Esophagus squamous epithelium (tissue), 4 donors: ENCODE results near the gene PDCD6IP.

ENCODE experiments used
- POLR2A ChIP-seq, 4 donors: fragments of 450-650 bp; IDR thresholded peaks; one replicate each; pipeline ENCODE4 v1.6.1; 2017; ENCODE audit warnings: antibody characterized with exemption in 4 of 4, mild to moderate bottlenecking in 4 of 4, moderate library complexity in 3 of 4
- TF ChIP-seq, protein P1 (sequence below), 6 experiments: fragments of 450-650 bp in 4 of 6; fragments of 200-600 bp in 2 of 6; sonication (generic) in 2 of 6; IDR thresholded peaks; one replicate each; pipeline ENCODE4 v1.5.1; 2016 to 2019; ENCODE audit warnings: antibody characterized with exemption in 6 of 6, mild to moderate bottlenecking in 4 of 6, moderate library complexity in 4 of 6

DNA sequence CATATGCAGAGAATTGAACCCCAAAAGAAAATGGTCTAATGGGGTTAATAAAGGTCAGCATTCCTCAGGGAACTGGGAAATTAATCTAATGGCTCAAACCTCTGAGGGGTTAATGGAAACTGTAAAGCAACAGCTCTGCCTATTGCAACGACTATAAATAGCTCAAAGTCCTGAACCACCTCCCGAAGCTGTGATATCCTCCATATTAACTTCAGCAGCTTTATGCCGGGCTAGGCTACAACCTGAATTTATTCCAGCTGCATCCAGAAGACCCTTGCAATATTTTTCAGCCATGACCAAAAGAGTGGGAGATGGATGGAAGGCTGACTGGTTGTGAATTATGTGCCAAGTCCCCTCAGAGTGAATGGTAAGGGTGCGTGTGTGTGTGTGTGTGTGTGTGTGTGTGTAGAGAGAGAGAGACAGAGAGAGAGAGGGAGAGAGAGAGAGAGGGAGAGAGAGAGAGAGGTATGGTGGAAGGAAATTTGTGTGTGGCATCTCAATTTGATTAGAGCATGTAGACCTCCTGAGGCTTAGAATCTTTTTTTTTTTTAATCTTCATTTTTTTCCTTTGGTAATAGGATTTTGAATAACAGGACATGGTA, 109.9 kb downstream of the PDCD6IP start:
- TF ChIP-seq, protein P1, sequence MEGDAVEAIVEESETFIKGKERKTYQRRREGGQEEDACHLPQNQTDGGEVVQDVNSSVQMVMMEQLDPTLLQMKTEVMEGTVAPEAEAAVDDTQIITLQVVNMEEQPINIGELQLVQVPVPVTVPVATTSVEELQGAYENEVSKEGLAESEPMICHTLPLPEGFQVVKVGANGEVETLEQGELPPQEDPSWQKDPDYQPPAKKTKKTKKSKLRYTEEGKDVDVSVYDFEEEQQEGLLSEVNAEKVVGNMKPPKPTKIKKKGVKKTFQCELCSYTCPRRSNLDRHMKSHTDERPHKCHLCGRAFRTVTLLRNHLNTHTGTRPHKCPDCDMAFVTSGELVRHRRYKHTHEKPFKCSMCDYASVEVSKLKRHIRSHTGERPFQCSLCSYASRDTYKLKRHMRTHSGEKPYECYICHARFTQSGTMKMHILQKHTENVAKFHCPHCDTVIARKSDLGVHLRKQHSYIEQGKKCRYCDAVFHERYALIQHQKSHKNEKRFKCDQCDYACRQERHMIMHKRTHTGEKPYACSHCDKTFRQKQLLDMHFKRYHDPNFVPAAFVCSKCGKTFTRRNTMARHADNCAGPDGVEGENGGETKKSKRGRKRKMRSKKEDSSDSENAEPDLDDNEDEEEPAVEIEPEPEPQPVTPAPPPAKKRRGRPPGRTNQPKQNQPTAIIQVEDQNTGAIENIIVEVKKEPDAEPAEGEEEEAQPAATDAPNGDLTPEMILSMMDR (IDR thresholded peaks at IDR 0.05): no peak
- no peak for TF ChIP-seq POLR2A (IDR thresholded peaks at IDR 0.05)
